SK-N-MC (cell line): ENCODE data around the gene MMP24OS.

Experiments
- DNase-seq: peaks from one replicate; pipeline ENCODE4 v3.0.0-alpha.2; 2011; ENCODE audit warnings: low read depth, low spot score
- H3K27ac ChIP-seq: fragments of 200-600 bp; sonication (generic); 2 replicates; pipeline ENCODE4 v1.5.1; 2016; ENCODE audit warnings: mixed run types
- H3K36me3 ChIP-seq: fragments of 200-600 bp; sonication (generic); 2 replicates; pipeline ENCODE4 v1.6.1; 2017; ENCODE audit warnings: antibody characterized with exemption, low read length, mixed read lengths; ENCODE audit not compliant: insufficient read depth
- H3K4me3 ChIP-seq: fragments of 200-600 bp; sonication (generic); 2 replicates; pipeline ENCODE4 v1.5.1; 2016
- H3K9ac ChIP-seq: fragments of 200-600 bp; sonication (generic); 2 replicates; pipeline ENCODE4 v1.8.0; 2017; ENCODE audit warnings: mixed run types, mixed read lengths; ENCODE audit not compliant: insufficient read length
- H3K9me3 ChIP-seq: fragments of 200-600 bp; sonication (generic); 2 replicates; pipeline ENCODE4 v1.6.1; 2017; ENCODE audit warnings: low read depth, mild to moderate bottlenecking, antibody characterized with exemption, low read length, moderate library complexity, mixed read lengths
- EZH2 ChIP-seq: fragments of 200-600 bp; sonication (generic); IDR thresholded peaks from one replicate; pipeline ENCODE4 v1.6.1; 2017; ENCODE audit warnings: antibody characterized with exemption
- FOXP2 ChIP-seq: optimal IDR thresholded peaks from 2 replicates; pipeline ENCODE3; 2011; ENCODE audit warnings: mild to moderate bottlenecking, moderate library complexity; ENCODE audit not compliant: insufficient read depth; ENCODE audit errors: extremely low read length, control extremely low read depth
- POLR2AphosphoS5 ChIP-seq: IDR thresholded peaks from 2 replicates; pipeline ENCODE4 v1.6.1; 2012; ENCODE audit warnings: mild to moderate bottlenecking, low read depth, low read length, borderline replicate concordance

MMP24OS gene

DNA sequence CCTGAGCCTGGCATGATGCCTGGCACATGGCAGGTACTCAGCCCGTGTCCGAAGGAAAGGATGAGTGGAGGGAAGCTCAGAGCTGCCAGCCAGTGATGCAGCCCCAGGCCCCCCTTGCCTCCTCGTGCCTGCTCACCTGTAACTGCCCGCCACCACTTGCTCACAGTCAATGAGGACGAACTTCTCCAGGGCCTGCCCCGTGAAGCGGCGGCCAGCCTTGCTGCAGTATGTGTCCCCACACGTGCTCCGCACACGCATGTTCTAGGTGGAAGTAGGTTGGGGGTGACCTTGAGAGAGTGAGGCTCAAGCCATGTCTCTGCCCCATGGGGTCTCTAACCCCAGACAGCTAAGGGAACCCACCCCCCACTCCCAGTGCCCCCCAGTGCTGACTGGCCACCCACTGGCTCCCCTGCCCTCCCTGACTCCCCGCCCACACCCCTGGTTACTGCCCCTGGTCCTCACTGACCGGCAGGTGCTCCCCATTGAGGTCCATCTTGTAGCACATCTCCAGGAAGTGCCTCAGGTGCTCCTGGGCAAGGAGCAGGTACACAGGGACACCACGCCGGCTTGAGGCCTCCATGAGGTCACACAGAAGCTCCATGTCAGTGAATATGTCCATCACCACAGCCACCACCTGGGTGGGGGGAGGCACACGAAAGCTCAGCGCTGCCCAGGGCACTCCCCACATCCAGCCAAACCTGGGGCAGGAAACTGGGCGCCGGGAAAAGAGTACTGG, 10.6 kb upstream of the MMP24OS start:
- DNase-seq: no peak
- Histone ChIP-seq H3K4me3 (no peak overlapping the region), H3K9me3 (no peaks in the 10 kb centered on the region), H3K27ac (no peak overlapping the region), H3K36me3 (peaks cover under 1% of the 10 kb centered on the region; the same call in 1 of the 2 replicates), H3K9ac (no peak overlapping the region)
- no peak for TF ChIP-seq POLR2AphosphoS5
- no peak for TF ChIP-seq EZH2
- TF ChIP-seq FOXP2: no peak

- Histone ChIP-seq H3K27ac (no peak overlapping the region), H3K9me3 (no peaks in the 10 kb centered on the region), H3K9ac (no peak overlapping the region), H3K36me3 (peaks cover 4% of the 10 kb centered on the region; the same call in 1 of the 2 replicates), H3K4me3 (no peak overlapping the region)
- DNase-seq: no peak
- TF ChIP-seq EZH2 (no peak), FOXP2 (no peak), POLR2AphosphoS5 (no peak)
Observed at GRCh38 chr20:35287509-35288324, 9.8 kb upstream of the MMP24OS start.

- Histone ChIP-seq H3K27ac (no peak overlapping the region), H3K36me3 (peaks cover 10% of the 10 kb centered on the region), H3K4me3 (no peak overlapping the region), H3K9ac (no peak overlapping the region), H3K9me3 (no peaks in the 10 kb centered on the region)
- no peak for TF ChIP-seq FOXP2
- no peak for TF ChIP-seq EZH2
- no peak for TF ChIP-seq POLR2AphosphoS5
- DNase-seq: no peak
Observed at GRCh38 chr20:35286899-35287508, 9.1 kb upstream of the MMP24OS start.

- no peak overlapping the region for H3K4me3 ChIP-seq
- TF ChIP-seq FOXP2 (no peak), POLR2AphosphoS5 (no peak), EZH2 (no peak)
- H3K9me3 ChIP-seq: no peaks in the 10 kb centered on the region
- no peak overlapping the region for H3K27ac ChIP-seq
- H3K36me3 ChIP-seq: peaks cover 10% of the 10 kb centered on the region
- H3K9ac ChIP-seq: no peak overlapping the region
- DNase-seq: no peak
Observed at GRCh38 chr20:35286077-35286898, 8.4 kb upstream of the MMP24OS start.

DNA sequence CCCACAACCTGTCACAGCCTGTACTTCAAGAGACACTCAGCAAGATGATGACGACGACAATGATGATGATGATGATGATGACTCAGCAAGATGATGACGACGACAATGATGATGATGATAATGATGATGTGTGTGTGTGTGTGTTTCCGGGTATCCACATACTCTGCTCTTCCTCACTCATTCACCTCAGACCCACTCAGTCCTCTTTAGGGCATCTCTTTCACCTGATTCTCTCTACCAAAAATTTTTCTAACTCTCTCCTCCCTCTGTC, 7.8 kb upstream of the MMP24OS start:
- Histone ChIP-seq H3K9ac (no peak overlapping the region), H3K4me3 (no peak overlapping the region), H3K27ac (no peak overlapping the region), H3K36me3 (peaks cover 16% of the 10 kb centered on the region), H3K9me3 (no peaks in the 10 kb centered on the region)
- TF ChIP-seq FOXP2: no peak
- no peak for TF ChIP-seq POLR2AphosphoS5
- TF ChIP-seq EZH2: no peak
- no peak for DNase-seq

DNA sequence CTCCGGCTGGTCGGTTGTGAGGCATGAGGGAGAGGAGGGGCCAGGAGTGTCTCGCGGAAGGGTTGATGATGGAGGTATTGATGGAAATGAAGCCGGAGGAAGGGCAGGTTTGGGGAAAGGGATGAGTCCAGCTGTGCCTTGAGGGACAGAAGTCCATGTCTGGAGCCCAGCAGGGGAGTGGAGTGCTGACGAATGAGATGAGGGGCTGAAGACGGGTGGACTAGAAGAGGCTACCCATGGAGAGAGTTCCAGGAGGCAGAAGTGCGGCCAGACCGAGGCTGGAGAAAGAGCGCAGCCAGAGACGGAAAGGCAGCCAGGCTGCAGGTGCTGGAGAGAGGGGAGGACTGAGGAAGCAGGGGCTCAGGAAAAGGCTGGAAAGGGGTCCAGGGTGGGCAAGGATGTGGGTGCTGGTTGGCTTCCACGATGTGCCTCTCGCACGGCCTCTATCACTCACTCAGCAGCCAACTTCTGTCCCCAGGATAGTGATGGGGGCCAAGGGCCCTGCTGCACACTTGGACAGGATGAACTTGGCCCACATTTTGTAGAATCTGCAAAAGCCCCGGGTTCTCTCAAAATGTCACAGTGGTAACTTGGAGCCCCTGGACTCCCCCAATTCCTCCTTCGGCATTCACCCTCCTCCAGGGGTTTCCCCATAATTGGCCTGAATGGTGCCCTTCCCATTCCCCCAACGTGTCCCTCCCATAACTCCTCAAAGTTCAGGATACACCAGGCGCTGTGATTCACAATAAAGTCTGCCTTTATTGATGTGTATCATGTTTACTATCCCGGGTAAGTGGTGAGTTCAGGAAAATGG, 7.3 kb upstream of the MMP24OS start:
- H3K27ac ChIP-seq: no peak overlapping the region
- DNase-seq: no peak
- peak overlapping the region; percentile 86 for H3K4me3 ChIP-seq
- TF ChIP-seq POLR2AphosphoS5 (no peak), EZH2 (no peak), FOXP2 (no peak)
- H3K9me3 ChIP-seq: no peaks in the 10 kb centered on the region
- peak overlapping the region; percentile 93 for H3K9ac ChIP-seq
- H3K36me3 ChIP-seq: peaks cover 21% of the 10 kb centered on the region

GRCh38 chr20:35284267-35284991, 6.5 kb upstream of the MMP24OS start, which contains the start of gene EIF6:
Gene EIF6, minus strand, starts transcription at chr20:35284772. Its CDS starts 285 bp downstream, at chr20:35284487.
- Histone ChIP-seq H3K9me3 (no peaks in the 10 kb centered on the region), H3K4me3 (peak within 1 kb of the TSS; percentile 86), H3K36me3 (peaks cover 29% of the 10 kb centered on the region), H3K9ac (peak within 1 kb of the TSS; percentile 93), H3K27ac (0 out of 2 replicates have a peak within 1 kb of the TSS, but pooled peaks have one; percentile 25)
- peak; percentile 34 for DNase-seq
- no peak for TF ChIP-seq EZH2
- TF ChIP-seq POLR2AphosphoS5: peak; percentile 92
